GM21717 (cell line): ENCODE data around the gene STARD10.

Source experiments
- ATAC-seq: cut with Tn5 transposase; IDR thresholded peaks from one replicate; pipeline ENCODE4 v1.9.1; 2021; ENCODE audit warnings: mild to moderate bottlenecking, moderate library complexity; ENCODE audit not compliant: unreplicated experiment

The STARD10 gene

GRCh38 chr11:72781313-72782080 is 12.3 kb downstream of the STARD10 start:
- no peak for ATAC-seq

GRCh38 chr11:72781063-72781312 is 12.9 kb downstream of the STARD10 start:
- no peak for ATAC-seq

GRCh38 chr11:72780296-72781062 is 13.4 kb downstream of the STARD10 start:
- ATAC-seq, result no peak

GRCh38 chr11:72779495-72780128 is 14.2 kb downstream of the STARD10 start:
- ATAC-seq, result no peak

- no peak for ATAC-seq
Observed at GRCh38 chr11:72778535-72779494, 15.0 kb downstream of the STARD10 start.

GRCh38 chr11:72777755-72778278 is 16.0 kb downstream of the STARD10 start:
- no peak for ATAC-seq

GRCh38 chr11:72776844-72777754 is 16.7 kb downstream of the STARD10 start:
- no peak for ATAC-seq

GRCh38 chr11:72776117-72776843 is 17.6 kb downstream of the STARD10 start:
- no peak for ATAC-seq

GRCh38 chr11:72775288-72776110 is 18.3 kb downstream of the STARD10 start:
- ATAC-seq, result no peak

GRCh38 chr11:72774499-72774898 is 19.3 kb downstream of the STARD10 start:
- ATAC-seq, result no peak

- ATAC-seq, result no peak
Observed at GRCh38 chr11:72773696-72774095, 20.2 kb downstream of the STARD10 start.

- no peak for ATAC-seq
Observed at GRCh38 chr11:72773291-72773690, 20.6 kb downstream of the STARD10 start.

GRCh38 chr11:72772059-72772458 is 21.8 kb downstream of the STARD10 start:
- no peak for ATAC-seq

- no peak for ATAC-seq
Observed at GRCh38 chr11:72771507-72771906, 22.3 kb downstream of the STARD10 start.

GRCh38 chr11:72770799-72771198 is 23.0 kb downstream of the STARD10 start:
- no peak for ATAC-seq

- no peak for ATAC-seq
Observed at GRCh38 chr11:72769680-72770079, 24.2 kb downstream of the STARD10 start.

GRCh38 chr11:72768581-72768980 is 25.3 kb downstream of the STARD10 start:
- ATAC-seq, result no peak
